H1 (cell line): ENCODE data around the gene RTTN. TPM values are rescaled to one million over a fixed set of nuclear protein-coding genes. Genes with fewer than 3 reads are reported as not detected.

Source experiments
- CTCF ChIA-PET: fragments of 300-600 bp; sonication (Branson Sonifier 250); formaldehyde crosslinking; loops from one replicate; lab custom pipeline; 2021; ENCODE audit not compliant: partially characterized antibody; lab: Charles Lee
- POLR2A ChIA-PET: fragments of 300-600 bp; sonication (Branson Sonifier 250); formaldehyde crosslinking; loops from one replicate; lab custom pipeline; 2021; ENCODE audit warnings: inconsistent platforms; ENCODE audit not compliant: partially characterized antibody; lab: Charles Lee
- DNase-seq, 2 experiments: peaks; one replicate each; pipeline versions ENCODE4 v3.0.0 to v3.0.0-alpha.2; 2010 to 2022; ENCODE audit warnings: low spot score in 2 of 2, low read depth in 1 of 2, mixed read lengths in 1 of 2
- FAIRE-seq: peaks from 2 replicates; lab custom pipeline; 2011; peaks lifted over from hg19 to GRCh38; lab: Jason Lieb, UNC
- H2AFZ ChIP-seq: 2 replicates; pipeline ENCODE4 v1.8.1; 2012; ENCODE audit warnings: low read length, inconsistent platforms
- H2AK5ac ChIP-seq: 2 replicates; pipeline ENCODE4 v1.6.1; 2013; ENCODE audit warnings: low read depth, low read length
- H2BK120ac ChIP-seq: replicated peaks from 2 replicates; pipeline ENCODE3; 2013; ENCODE audit warnings: low read depth, low read length, inconsistent platforms
- H2BK12ac ChIP-seq: 2 replicates; pipeline ENCODE4 v1.6.1; 2013; ENCODE audit warnings: low read depth, low read length
- H2BK15ac ChIP-seq: 2 replicates; pipeline ENCODE4 v1.6.1; 2013; ENCODE audit warnings: low read length
- H2BK20ac ChIP-seq: 2 replicates; pipeline ENCODE4 v1.6.1; 2013; ENCODE audit warnings: low read length
- H2BK5ac ChIP-seq: 2 replicates; pipeline ENCODE4 v1.6.1; 2013; ENCODE audit warnings: low read depth, low read length
- H3K14ac ChIP-seq: 2 replicates; pipeline ENCODE4 v1.6.1; 2013; ENCODE audit warnings: inconsistent platforms; ENCODE audit not compliant: insufficient read length
- H3K18ac ChIP-seq: 2 replicates; pipeline ENCODE4 v1.6.1; 2013; ENCODE audit warnings: low read length; ENCODE audit errors: extremely low read depth
- H3K23ac ChIP-seq: 2 replicates; pipeline ENCODE4 v1.6.1; 2013; ENCODE audit warnings: inconsistent platforms; ENCODE audit not compliant: insufficient read length
- H3K23me2 ChIP-seq: 2 replicates; pipeline ENCODE4 v1.6.1; 2013; ENCODE audit warnings: low read depth, low read length
- H3K27ac ChIP-seq: 2 replicates; pipeline ENCODE4 v1.6.1; 2011; ENCODE audit warnings: low read depth, low read length, inconsistent platforms
- H3K27me3 ChIP-seq, 4 experiments: replicated peaks in 1 of 4; 1 replicate in 1 of 4; 2 replicates in 3 of 4; pipeline versions ENCODE4 v1.6.1 to v1.8.1; 2011 to 2013; ENCODE audit warnings: low read length in 3 of 4, mild to moderate bottlenecking in 3 of 4, inconsistent platforms in 2 of 4, mixed read lengths in 2 of 4, moderate library complexity in 1 of 4; ENCODE audit not compliant: control insufficient read depth in 3 of 4, insufficient read depth in 3 of 4; ENCODE audit errors: extremely low read depth in 1 of 4
- H3K36me3 ChIP-seq, 4 experiments: 2 replicates each; pipeline versions ENCODE4 v1.6.1 to v1.8.1; 2011 to 2013; ENCODE audit warnings: mild to moderate bottlenecking in 4 of 4, low read length in 3 of 4, moderate library complexity in 2 of 4, control low read depth in 1 of 4, inconsistent platforms in 1 of 4; ENCODE audit not compliant: insufficient read depth in 4 of 4, control insufficient read depth in 2 of 4
- H3K4ac ChIP-seq: replicated peaks from 2 replicates; pipeline ENCODE3; 2013; ENCODE audit warnings: low read length, low read depth, mixed read lengths, inconsistent platforms; ENCODE audit not compliant: insufficient read length
- H3K4me1 ChIP-seq, 4 experiments: replicated peaks in 1 of 4; 1 replicate in 1 of 4; 2 replicates in 3 of 4; pipeline versions ENCODE4 v1.6.1 to v1.8.1; 2011 to 2013; ENCODE audit warnings: low read length in 3 of 4, inconsistent platforms in 2 of 4, mixed read lengths in 1 of 4; ENCODE audit not compliant: insufficient read depth in 4 of 4, control insufficient read depth in 3 of 4
- H3K4me2 ChIP-seq, 2 experiments: 2 replicates each; pipeline versions ENCODE4 v1.6.1 to v1.8.1; 2011 to 2013; ENCODE audit warnings: low read depth in 2 of 2, low read length in 2 of 2, control low read depth in 1 of 2, inconsistent platforms in 1 of 2, mild to moderate bottlenecking in 1 of 2; ENCODE audit not compliant: insufficient read depth in 1 of 2
- H3K4me3 ChIP-seq, 4 experiments: fragments of 200-600, 300-600 bp in 1 of 4; sonication (generic), shearing (Covaris generic), sonication (Bioruptor Twin) in 1 of 4; 2 replicates each; pipeline versions ENCODE4 v1.5.1 to v1.8.1; 2011 to 2016; ENCODE audit warnings: low read length in 4 of 4, low read depth in 3 of 4, control low read depth in 2 of 4, inconsistent platforms in 2 of 4, mild to moderate bottlenecking in 2 of 4, mixed read lengths in 1 of 4, moderate library complexity in 1 of 4; ENCODE audit not compliant: insufficient read depth in 2 of 4; ENCODE audit errors: extremely low read depth in 1 of 4
- H3K56ac ChIP-seq: replicated peaks from 2 replicates; pipeline ENCODE3; 2013; ENCODE audit warnings: low read depth, mild to moderate bottlenecking, mixed read lengths, low read length, inconsistent platforms; ENCODE audit not compliant: insufficient read length
- H3K79me1 ChIP-seq: 2 replicates; pipeline ENCODE4 v1.6.1; 2013; ENCODE audit warnings: low read depth, low read length, control low read depth
- H3K79me2 ChIP-seq, 2 experiments: 2 replicates each; pipeline versions ENCODE4 v1.6.1 to v1.8.1; 2012 to 2013; ENCODE audit warnings: low read length in 2 of 2, mild to moderate bottlenecking in 2 of 2, inconsistent platforms in 1 of 2; ENCODE audit not compliant: insufficient read depth in 2 of 2, control insufficient read depth in 1 of 2
- H3K9ac ChIP-seq, 4 experiments: replicated peaks in 1 of 4; 1 replicate in 1 of 4; 2 replicates in 3 of 4; pipeline versions ENCODE4 v1.6.1 to v1.8.1; 2011 to 2013; ENCODE audit warnings: low read depth in 3 of 4, low read length in 3 of 4, control low read depth in 2 of 4, mild to moderate bottlenecking in 2 of 4, moderate library complexity in 2 of 4, inconsistent platforms in 1 of 4; ENCODE audit errors: extremely low read depth in 1 of 4
- H3K9me3 ChIP-seq, 2 experiments: 2 replicates each; pipeline versions ENCODE4 v1.6.1 to v1.8.1; 2012 to 2013; ENCODE audit warnings: mild to moderate bottlenecking in 2 of 2, moderate library complexity in 2 of 2, control low read depth in 1 of 2, inconsistent platforms in 1 of 2, low read depth in 1 of 2, low read length in 1 of 2, mixed read lengths in 1 of 2; ENCODE audit not compliant: insufficient read depth in 2 of 2
- H4K20me1 ChIP-seq, 2 experiments: replicated peaks in 1 of 2; 2 replicates each; pipeline versions ENCODE3 to v1.8.1; 2011 to 2013; ENCODE audit warnings: inconsistent platforms in 2 of 2, low read length in 2 of 2, mild to moderate bottlenecking in 1 of 2; ENCODE audit not compliant: insufficient read depth in 2 of 2, control insufficient read depth in 1 of 2
- H4K5ac ChIP-seq: 2 replicates; pipeline ENCODE4 v1.6.1; 2013; ENCODE audit warnings: low read length, low read depth, mixed read lengths, inconsistent platforms; ENCODE audit not compliant: insufficient read length
- H4K8ac ChIP-seq: 2 replicates; pipeline ENCODE4 v1.8.0; 2013; ENCODE audit warnings: mild to moderate bottlenecking, moderate library complexity, low read length, inconsistent platforms; ENCODE audit not compliant: insufficient read depth; ENCODE audit errors: extremely low read depth
- H4K91ac ChIP-seq: replicated peaks from 2 replicates; pipeline ENCODE3; 2013; ENCODE audit warnings: low read length, mixed read lengths, inconsistent platforms; ENCODE audit not compliant: insufficient read length
- BRCA1 ChIP-seq: IDR thresholded peaks from 2 replicates; pipeline ENCODE4 v1.6.1; 2012; ENCODE audit warnings: low read depth, low read length, improper control_type of control experiment
- CHD1 ChIP-seq: IDR thresholded peaks from 2 replicates; pipeline ENCODE4 v1.6.1; 2012; ENCODE audit warnings: low read depth, low read length, improper control_type of control experiment
- HDAC2 ChIP-seq, 2 experiments: fragments of 300-600 bp in 1 of 2; sonication (generic) in 1 of 2; IDR thresholded peaks; 2 replicates each; pipeline ENCODE4 v1.6.1; 2011 to 2012; ENCODE audit warnings: low read depth in 2 of 2, low read length in 2 of 2, mild to moderate bottlenecking in 2 of 2, moderate library complexity in 2 of 2, borderline replicate concordance in 1 of 2, inconsistent platforms in 1 of 2
- JUN ChIP-seq: IDR thresholded peaks from 2 replicates; pipeline ENCODE4 v1.6.1; 2011; ENCODE audit warnings: low read depth, mild to moderate bottlenecking, improper control_type of control experiment, low read length
- RFX5 ChIP-seq: IDR thresholded peaks from 2 replicates; pipeline ENCODE4 v1.6.1; 2011; ENCODE audit warnings: low read depth, low read length, improper control_type of control experiment, borderline replicate concordance
- SIRT6 ChIP-seq: IDR thresholded peaks from one replicate; pipeline ENCODE4 v1.7.1; 2012; ENCODE audit warnings: low read length, inconsistent platforms
- SRF ChIP-seq: IDR thresholded peaks from 2 replicates; pipeline ENCODE4 v1.6.1; 2011; ENCODE audit warnings: mild to moderate bottlenecking, low read depth, low read length, moderate library complexity
- TAF1 ChIP-seq: IDR thresholded peaks from 2 replicates; pipeline ENCODE4 v1.6.1; 2011; ENCODE audit warnings: mild to moderate bottlenecking, low read depth, low read length
- TAF7 ChIP-seq: optimal IDR thresholded peaks from 2 replicates; pipeline ENCODE3; 2011; ENCODE audit warnings: low read depth, mild to moderate bottlenecking, inconsistent platforms, low read length, moderate library complexity, borderline replicate concordance
- WGBS, 2 experiments: shearing (Covaris generic) in 1 of 2; methylation state at CpG; one replicate each; pipeline versions ENCODE4 v1.1.6 to v1.1.7; 2013 to 2015; ENCODE audit warnings: low lambda C conversion rate in 2 of 2, mixed read lengths in 2 of 2, inconsistent platforms in 1 of 2, low coverage in 1 of 2, missing lambda C conversion rate in 1 of 2; ENCODE audit not compliant: insufficient replicate concordance in 2 of 2, insufficient coverage in 1 of 2, insufficient read length in 1 of 2; ENCODE audit errors: extremely low coverage in 1 of 2, missing lambda C conversion rate in 1 of 2; 5-methylcytosine and 5-hydroxymethylcytosine counted together
- polyA plus RNA-seq, 7 experiments: library from polyadenylated mRNA; depleted of rRNA in 3 of 7; stranded (reverse) in 5 of 7; unstranded in 2 of 7; fragments of >200 nt in 5 of 7; fragments of 200-250 nt in 2 of 7; gene quantifications; 1 replicate in 5 of 7; 2 replicates in 1 of 7; 4 replicates in 1 of 7; pipeline versions ENCODE4 v1.2.1 to v1.2.3, GENCODE V29; 2011 to 2013; ENCODE audit warnings: missing spikeins in 2 of 7, mixed read lengths in 2 of 7
- total RNA-seq: library from RNA; stranded (reverse); fragmentation: NEBNext Ultra II Directional; extraction: Animal tissue kit (Norgen Biotek cat#: 25700); gene quantifications from 2 replicates; pipeline ENCODE4 v1.2.1, GENCODE V29; 2021
- TF ChIP-seq, protein P1 (sequence below): IDR thresholded peaks from 2 replicates; pipeline ENCODE4 v1.6.1; 2012; ENCODE audit warnings: low read length, inconsistent platforms
- TF ChIP-seq, protein P2 (sequence below): IDR thresholded peaks from 2 replicates; pipeline ENCODE4 v1.6.1; 2012; ENCODE audit warnings: inconsistent platforms

Gene RTTN
- total and polyA plus RNA-seq, 2 of the 8 experiments (the other 6 are each of a cell fraction or from before 2014, with no cell fraction given) = 9.1 to 21.4 TPM

DNA sequence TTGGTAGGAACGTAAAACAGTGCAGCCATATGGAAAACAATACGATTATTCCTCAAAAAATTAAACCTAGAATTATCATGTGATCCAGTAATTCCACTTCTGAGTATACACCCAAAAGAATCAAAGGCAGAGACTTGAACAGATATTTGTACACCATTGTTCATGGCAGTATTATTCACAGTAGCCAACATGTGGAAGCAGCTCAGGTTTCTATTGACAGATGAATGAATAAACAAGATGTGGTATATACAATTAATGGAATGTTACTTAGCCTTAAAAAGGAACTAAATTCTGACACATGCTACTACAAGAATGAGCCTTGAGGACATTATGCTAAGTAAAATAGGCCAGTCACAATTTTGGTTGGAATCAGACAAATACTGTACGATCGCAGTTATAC lies 14.2 kb upstream of the RTTN start:
- WGBS, 2 experiments = 97% methylated on average over 4 of the region's 4 CpGs; no CpG with 5 or more reads in 1 of the 2 experiments
- H2BK12ac ChIP-seq = no peak overlapping the region
- H3K4me3 ChIP-seq = no peak overlapping the region
- no peak overlapping the region for H4K91ac ChIP-seq
- no peak overlapping the region for H2AFZ ChIP-seq
- H2BK15ac ChIP-seq = no peak overlapping the region
- H2BK120ac ChIP-seq = no peak overlapping the region
- H4K5ac ChIP-seq = no peak overlapping the region
- no peak overlapping the region for H4K8ac ChIP-seq
- H2BK20ac ChIP-seq = no peak overlapping the region
- no peak overlapping the region for H2AK5ac ChIP-seq
- H3K4me1 ChIP-seq = peaks cover 0 to 9% (median 3%) of the 10 kb centered on the region in 4 experiments; a peak in 3 of 7 replicates
- TF ChIP-seq JUN (no peak), HDAC2 (IDR thresholded peaks at IDR 0.05; ENCODE audit: borderline replicate concordance in 1 of 2, low read depth in 2 of 2, low read length in 2 of 2) (no peak), SIRT6 (no peak), TAF7 (no peak), SRF (no peak), CHD1 (no peak), RFX5 (no peak), BRCA1 (no peak), TAF1 (no peak)
- TF ChIP-seq, protein P1, sequence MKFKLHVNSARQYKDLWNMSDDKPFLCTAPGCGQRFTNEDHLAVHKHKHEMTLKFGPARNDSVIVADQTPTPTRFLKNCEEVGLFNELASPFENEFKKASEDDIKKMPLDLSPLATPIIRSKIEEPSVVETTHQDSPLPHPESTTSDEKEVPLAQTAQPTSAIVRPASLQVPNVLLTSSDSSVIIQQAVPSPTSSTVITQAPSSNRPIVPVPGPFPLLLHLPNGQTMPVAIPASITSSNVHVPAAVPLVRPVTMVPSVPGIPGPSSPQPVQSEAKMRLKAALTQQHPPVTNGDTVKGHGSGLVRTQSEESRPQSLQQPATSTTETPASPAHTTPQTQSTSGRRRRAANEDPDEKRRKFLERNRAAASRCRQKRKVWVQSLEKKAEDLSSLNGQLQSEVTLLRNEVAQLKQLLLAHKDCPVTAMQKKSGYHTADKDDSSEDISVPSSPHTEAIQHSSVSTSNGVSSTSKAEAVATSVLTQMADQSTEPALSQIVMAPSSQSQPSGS = no peak
- TF ChIP-seq, protein P2, sequence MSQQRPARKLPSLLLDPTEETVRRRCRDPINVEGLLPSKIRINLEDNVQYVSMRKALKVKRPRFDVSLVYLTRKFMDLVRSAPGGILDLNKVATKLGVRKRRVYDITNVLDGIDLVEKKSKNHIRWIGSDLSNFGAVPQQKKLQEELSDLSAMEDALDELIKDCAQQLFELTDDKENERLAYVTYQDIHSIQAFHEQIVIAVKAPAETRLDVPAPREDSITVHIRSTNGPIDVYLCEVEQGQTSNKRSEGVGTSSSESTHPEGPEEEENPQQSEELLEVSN = no peak
- H3K14ac ChIP-seq = no peak overlapping the region
- no peak overlapping the region for H3K56ac ChIP-seq
- H3K23ac ChIP-seq = no peak overlapping the region
- H3K9ac ChIP-seq = no peak overlapping the region
- H3K27ac ChIP-seq = no peak overlapping the region
- no peak overlapping the region for H2BK5ac ChIP-seq
- H4K20me1 ChIP-seq = no peaks in the 10 kb centered on the region
- no peak overlapping the region for H3K4ac ChIP-seq
- no peaks in the 10 kb centered on the region for H3K79me2 ChIP-seq
- no peaks in the 10 kb centered on the region for H3K27me3 ChIP-seq
- H3K36me3 ChIP-seq = no peaks in the 10 kb centered on the region
- ChIA-PET CTCF (no interaction called here), POLR2A (no interaction called here)
- H3K4me2 ChIP-seq = no peak overlapping the region
- FAIRE-seq = no peak
- no peaks in the 10 kb centered on the region for H3K79me1 ChIP-seq
- H3K18ac ChIP-seq = no peak overlapping the region
- no peaks in the 10 kb centered on the region for H3K9me3 ChIP-seq
- no peaks in the 10 kb centered on the region for H3K23me2 ChIP-seq
- DNase-seq = no peak
